ENCODE measurements around the gene CEP112. TPM values are rescaled to one million over a fixed set of nuclear protein-coding genes. Genes with fewer than 3 reads are reported as not detected.

Gene CEP112
- total and polyA plus RNA-seq, 2 of the 4 experiments (the other 2 are of a cell fraction): 2.5 to 5.6 TPM

GRCh38 chr17:65756760-65757159 is 435.2 kb downstream of the CEP112 start:
- Histone ChIP-seq H3K4me1 (ENCODE audit: control insufficient read depth, insufficient read depth, low read length) (no peaks in the 10 kb centered on the region), H3K9me1 (ENCODE audit: insufficient read depth, low read length) (no peaks in the 10 kb centered on the region), H2AK9ac (replicated peaks; ENCODE audit: low read depth, low read length, poor library complexity) (no peak overlapping the region), H3K36me3 (ENCODE audit: control insufficient read depth, insufficient read depth, low read length) (no peaks in the 10 kb centered on the region), H3K9ac (ENCODE audit: low read depth, low read length) (no peak overlapping the region), H2BK5ac (ENCODE audit: low read depth, low read length, poor library complexity, severe bottlenecking) (no peak overlapping the region), H3K4me3 (ENCODE audit: insufficient read depth, low read depth, low read length) (no peak overlapping the region), H2AK5ac (ENCODE audit: low read depth, low read length) (no peak overlapping the region), H3K9me3 (ENCODE audit: control insufficient read depth, insufficient read depth, low read length) (no peaks in the 10 kb centered on the region), H3K14ac (replicated peaks; ENCODE audit: low read depth, low read length) (no peak overlapping the region), H3K79me1 (ENCODE audit: low read depth in 1 of 2, low read length in 2 of 2) (no peaks in the 10 kb centered on the region), H2BK20ac (ENCODE audit: low read depth, low read length) (no peak overlapping the region), H3K56ac (ENCODE audit: extremely low read depth, insufficient read depth, low read length) (no peak overlapping the region), H4K91ac (ENCODE audit: insufficient read depth, low read depth, low read length) (no peak overlapping the region), H3K27me3 (ENCODE audit: control insufficient read depth, insufficient read depth, low read length) (peaks cover 3% of the 10 kb centered on the region), H3K27ac (ENCODE audit: insufficient read depth, low read length) (no peak overlapping the region), H2AFZ (replicated peaks; ENCODE audit: low read length, poor library complexity) (no peak overlapping the region), H3K18ac (ENCODE audit: low read depth, low read length) (no peak overlapping the region), H4K5ac (ENCODE audit: low read depth, low read length) (no peak overlapping the region), H3K23ac (ENCODE audit: low read depth, low read length) (no peak overlapping the region), H2BK15ac (ENCODE audit: low read depth, low read length) (no peak overlapping the region), H3K4ac (ENCODE audit: low read depth, low read length) (no peak overlapping the region), H3K4me2 (ENCODE audit: low read depth, low read length) (no peak overlapping the region), H4K8ac (ENCODE audit: low read depth in 2 of 2, low read length in 2 of 2) (no peak overlapping the region), H2BK120ac (ENCODE audit: low read depth, low read length) (no peak overlapping the region), H4K20me1 (ENCODE audit: insufficient read depth, low read length) (no peaks in the 10 kb centered on the region)
- in situ Hi-C loops (cut with MboI; ENCODE audit: low sequenced_read_pairs): no loop called here
- no peak for ATAC-seq (ENCODE audit: low read depth)
- ChIA-PET POLR2A (ENCODE audit: unreplicated experiment) (no interaction called here), CTCF (no interaction called here)
- no peak for TF ChIP-seq POLR2A (IDR thresholded peaks at IDR 0.05; ENCODE audit: low read depth, low read length)
- no peak for TF ChIP-seq NFE2L2 (IDR thresholded peaks at IDR 0.05; ENCODE audit: low read depth, low read length)
- no peak for TF ChIP-seq MAZ (IDR thresholded peaks at IDR 0.05; ENCODE audit: borderline replicate concordance, low read depth, low read length)
- no peak for TF ChIP-seq CEBPB (IDR thresholded peaks at IDR 0.05; ENCODE audit: low read depth, low read length)
- no peak for TF ChIP-seq RFX5 (IDR thresholded peaks at IDR 0.05; ENCODE audit: low read depth, low read length)
- no peak for DNase-seq
- intact Hi-C loops (cut with micrococcal nuclease): loop anchor here (10.0 kb wide), 1 partner anchor 1088 kb away; no protein-coding TSS in a partner anchor
- dilution Hi-C loops (cut with HindIII; ENCODE audit: low sequenced_read_pairs, unreplicated experiment): no loop called here
- BruUV-seq (replicated peaks): no TSS peak

All from IMR-90 (cell line).